Motor neuron (in vitro differentiated cells): ENCODE results near the gene ADGRB3. TPM values are rescaled to one million over a fixed set of nuclear protein-coding genes. Genes with fewer than 3 reads are reported as not detected.

Experiments used
- ATAC-seq, 8 experiments: fragments of 200-7000 bp; cut with Tn5 transposase; replicated peaks in 6 of 8; 2 replicates each; pipeline ENCODE4 v1.8.0; 2021; ENCODE audit warnings: mild to moderate bottlenecking in 8 of 8, moderate library complexity in 8 of 8
- H3K27ac ChIP-seq, 2 donors: fragments of 250-450 bp; sonication (Bioruptor Pico); 2 replicates each; pipeline ENCODE4 v1.9.0; 2021; ENCODE audit warnings: antibody characterized with exemption in 2 of 2, mild to moderate bottlenecking in 2 of 2, moderate library complexity in 1 of 2
- H3K4me1 ChIP-seq, 2 donors: fragments of 250-450 bp; sonication (Bioruptor Pico); replicated peaks in 1 of 2; 2 replicates each; pipeline ENCODE4 v1.6.1; 2021; ENCODE audit warnings: antibody characterized with exemption in 2 of 2, mild to moderate bottlenecking in 2 of 2, moderate library complexity in 1 of 2
- H3K4me3 ChIP-seq, 5 donors: fragments of 250-450 bp; sonication (Bioruptor Pico); 2 replicates each; pipeline ENCODE4 v1.9.0; 2021; ENCODE audit warnings: antibody characterized with exemption in 5 of 5, mild to moderate bottlenecking in 5 of 5, moderate library complexity in 4 of 5
- WGBS, 10 experiments: fragments of 450-650 bp; shearing (Covaris generic); methylation state at CpG; one replicate each; pipeline ENCODE4 v1.0.0; 2022; 5-methylcytosine and 5-hydroxymethylcytosine counted together
- in situ Hi-C, 9 experiments: fragments of 400-800 bp; cut with MboI; loops; one replicate each; pipeline ENCODE4 v1.15.0; 2021; ENCODE audit warnings: low sequenced_read_pairs in 9 of 9, low pct_unique_long_range_greater_than_20kb in 2 of 9; ENCODE audit not compliant: unreplicated experiment in 9 of 9
- total RNA-seq, 8 experiments: library from RNA; unstranded; fragments of 300-600 nt; gene quantifications; 2 replicates each; pipeline versions ENCODE4 v1.2.3 to v1.2.4, GENCODE V29; 2022

The ADGRB3 gene
- total RNA-seq, 8 experiments from 2014 or later, result 0.05 to 48.0 (median 24.2) TPM

- no peak overlapping the region for H3K27ac ChIP-seq
Measured at GRCh38 chr6:68636666-68637065, 1.6 kb downstream of the ADGRB3 start.

DNA sequence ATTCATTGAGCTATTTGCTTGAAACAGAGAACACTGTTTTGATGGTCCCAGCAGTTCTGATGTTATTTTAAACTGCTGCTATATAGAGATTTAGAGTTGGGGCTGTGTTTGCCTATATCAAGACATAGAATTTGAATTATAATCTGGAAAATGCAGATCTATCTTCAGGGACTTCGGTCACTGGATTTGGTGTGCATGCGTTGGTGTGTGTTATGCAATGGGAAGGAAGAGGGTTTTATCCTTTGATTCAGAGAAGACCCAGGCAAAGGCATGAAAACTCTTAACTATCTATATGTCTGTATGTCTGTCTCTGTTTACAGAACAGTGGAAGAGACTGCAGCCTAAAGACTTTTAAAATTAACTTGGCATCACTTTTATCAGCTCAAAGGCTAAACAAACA is 2.0 kb downstream of the ADGRB3 start:
- H3K27ac ChIP-seq, result no peak overlapping the region
- 0 to 100% (median 80%) methylated on average over 1 to 2 of the region's 2 CpGs; no CpG with 5 or more reads in 3 of the 10 experiments for WGBS, 10 experiments
- in situ Hi-C loops, result loop anchor here in 5 of 9 experiments (10.0 to 25.0 kb wide), 3 partner anchors 138 to 1475 kb away; no protein-coding TSS in a partner anchor
- H3K4me3 ChIP-seq, result peak overlapping the region; percentile 46 to 63 (median 56)
- peaks cover 16 to 32% of the 10 kb centered on the region in 2 donors for H3K4me1 ChIP-seq
- no peak for ATAC-seq

More at GRCh38 chr6:68636666-68637065, 1.6 kb downstream of the ADGRB3 start:
- no peak for ATAC-seq
- peaks cover 16 to 35% of the 10 kb centered on the region in 2 donors for H3K4me1 ChIP-seq
- peak overlapping the region; percentile 46 to 63 (median 56) for H3K4me3 ChIP-seq
- 0 to 58% (median 19%) methylated on average over 1 to 5 of the region's 5 CpGs for WGBS, 10 experiments
- in situ Hi-C loops, result loop anchor here in 5 of 9 experiments (10.0 to 25.0 kb wide), 3 partner anchors 138 to 1476 kb away; no protein-coding TSS in a partner anchor

GRCh38 chr6:68637782-68638181 is 2.7 kb downstream of the ADGRB3 start:
- Histone ChIP-seq H3K4me3 (peak overlapping the region; percentile 17 to 57 (median 46)), H3K27ac (no peak overlapping the region), H3K4me1 (peaks cover 14 to 26% of the 10 kb centered on the region in 2 donors)
- in situ Hi-C loops, result loop anchor here in 5 of 9 experiments (10.0 to 25.0 kb wide), 3 partner anchors 137 to 1475 kb away; no protein-coding TSS in a partner anchor
- ATAC-seq, result no peak
- 0% methylated on average over 1 of the region's 1 CpG; no CpG with 5 or more reads in 2 of the 10 experiments for WGBS, 10 experiments

- Histone ChIP-seq H3K4me3 (peak overlapping the region; percentile 17 to 57 (median 46)), H3K4me1 (peaks cover 12 to 26% of the 10 kb centered on the region in 2 donors), H3K27ac (no peak overlapping the region)
- in situ Hi-C loops, result loop anchor here in 5 of 9 experiments (10.0 to 25.0 kb wide), 3 partner anchors 136 to 1474 kb away; no protein-coding TSS in a partner anchor
- ATAC-seq, result no peak
- 10 to 33% (median 26%) methylated on average over 2 to 11 of the region's 11 CpGs for WGBS, 10 experiments
Measured at GRCh38 chr6:68638230-68638900, 3.3 kb downstream of the ADGRB3 start.

DNA sequence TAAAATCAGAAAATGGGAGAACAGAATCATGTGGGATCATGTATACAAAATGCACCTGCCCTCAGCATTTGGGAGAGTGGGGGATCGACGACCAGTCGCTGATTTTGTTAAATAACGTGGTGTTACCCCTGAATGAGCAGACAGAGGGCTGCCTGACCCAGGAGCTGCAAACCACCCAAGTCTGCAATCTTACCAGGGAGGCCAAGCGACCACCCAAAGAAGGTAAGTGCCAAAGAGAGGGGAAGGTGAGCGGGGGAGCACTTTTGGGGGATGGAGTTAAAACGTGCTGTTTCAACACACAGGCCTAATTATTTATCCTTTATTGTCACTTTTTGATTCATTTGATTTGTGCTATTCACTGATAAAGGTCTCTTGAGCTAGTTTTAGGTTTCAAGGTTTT is 4.1 kb downstream of the ADGRB3 start:
- H3K4me3 ChIP-seq, result peak overlapping the region in 3 of 5 donors; percentile 46 to 57 (median 56)
- 0 to 67% (median 33%) methylated on average over 1 to 5 of the region's 7 CpGs; no CpG with 5 or more reads in 1 of the 10 experiments for WGBS, 10 experiments
- H3K27ac ChIP-seq, result no peak overlapping the region

GRCh38 chr6:68639826-68640490 is 4.9 kb downstream of the ADGRB3 start:
- in situ Hi-C loops, result loop anchor here in 7 of 9 experiments (10.0 to 25.0 kb wide), 3 partner anchors 135 to 1472 kb away; no protein-coding TSS in a partner anchor
- no peak overlapping the region for H3K27ac ChIP-seq
- H3K4me3 ChIP-seq, result peak overlapping the region in 4 of 5 donors; percentile 4 to 20 (median 10)
- no peak for ATAC-seq
- peaks cover 12 to 26% of the 10 kb centered on the region in 2 donors for H3K4me1 ChIP-seq
- WGBS, 10 experiments, result 32 to 70% (median 46%) methylated on average over 1 to 11 of the region's 13 CpGs

More for the DNA sequence above, 4.1 kb downstream of the ADGRB3 start:
- H3K4me1 ChIP-seq, result peaks cover 12 to 26% of the 10 kb centered on the region in 2 donors
- no peak for ATAC-seq
- in situ Hi-C loops, result loop anchor here in 5 of 9 experiments (10.0 to 25.0 kb wide), 3 partner anchors 136 to 1473 kb away; no protein-coding TSS in a partner anchor

- in situ Hi-C loops, result loop anchor here in 7 of 9 experiments (10.0 to 25.0 kb wide), 3 partner anchors 134 to 1472 kb away; no protein-coding TSS in a partner anchor
- Histone ChIP-seq H3K4me3 (peak overlapping the region in 4 of 5 donors; percentile 4 to 20 (median 10)), H3K27ac (no peak overlapping the region), H3K4me1 (peaks cover 12 to 26% of the 10 kb centered on the region in 2 donors)
- 0 to 58% (median 36%) methylated on average over 1 to 3 of the region's 3 CpGs; no CpG with 5 or more reads in 1 of the 10 experiments for WGBS, 10 experiments
- no peak for ATAC-seq
Measured at GRCh38 chr6:68640491-68640835, 5.4 kb downstream of the ADGRB3 start.

DNA sequence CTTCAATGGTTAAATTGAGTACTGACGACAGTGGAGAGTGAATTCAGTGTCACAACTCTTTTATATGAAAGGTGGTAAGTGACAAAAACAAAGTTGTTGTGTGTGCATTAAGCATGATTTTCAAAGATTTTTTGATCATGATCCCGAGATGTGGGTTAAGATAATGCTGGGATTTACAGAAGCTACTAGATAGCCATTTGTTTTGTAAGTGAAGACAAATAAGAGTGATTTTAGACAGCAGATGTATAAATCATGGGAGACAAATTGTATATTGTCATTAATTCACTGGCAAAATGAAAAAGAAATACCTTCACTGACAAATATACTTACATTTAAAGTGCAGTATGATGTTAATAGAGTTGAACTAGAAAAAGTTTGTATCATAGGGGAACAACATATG is 6.1 kb downstream of the ADGRB3 start:
- 15 to 84% (median 57%) methylated on average over 1 to 2 of the region's 2 CpGs; no CpG with 5 or more reads in 3 of the 10 experiments for WGBS, 10 experiments
- H3K27ac ChIP-seq, result no peak overlapping the region
- peak overlapping the region in 2 of 5 donors; percentile 7 to 20 for H3K4me3 ChIP-seq
- ATAC-seq, result no peak
- in situ Hi-C loops, result loop anchor here in 7 of 9 experiments (10.0 to 25.0 kb wide), 3 partner anchors 134 to 1471 kb away; no protein-coding TSS in a partner anchor
- peaks cover 12 to 26% of the 10 kb centered on the region in 2 donors for H3K4me1 ChIP-seq

GRCh38 chr6:68642081-68642480 is 7.0 kb downstream of the ADGRB3 start:
- no peak for ATAC-seq
- in situ Hi-C loops, result loop anchor here in 7 of 9 experiments (10.0 to 25.0 kb wide), 3 partner anchors 133 to 1470 kb away; no protein-coding TSS in a partner anchor
- peaks cover 12 to 26% of the 10 kb centered on the region in 2 donors for H3K4me1 ChIP-seq
- no peak overlapping the region for H3K4me3 ChIP-seq
- H3K27ac ChIP-seq, result no peak overlapping the region

DNA sequence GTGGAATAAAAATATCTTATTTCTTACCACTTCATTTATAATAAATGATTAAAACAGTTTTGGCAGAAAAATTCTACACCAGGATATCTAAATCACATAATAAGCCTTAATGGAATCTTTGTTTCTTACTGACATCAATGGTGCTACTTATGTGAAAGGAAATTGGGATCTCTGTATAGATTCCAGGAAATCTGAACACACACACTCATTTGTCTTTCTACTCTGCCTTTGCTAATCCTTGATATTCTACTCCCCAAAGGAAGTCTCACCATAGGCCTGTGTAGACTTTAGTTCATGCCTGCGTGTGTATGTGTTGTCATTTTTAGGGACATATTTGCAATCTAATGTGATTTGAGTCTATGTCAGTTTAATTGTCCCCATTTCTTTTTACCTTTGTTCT is 7.9 kb downstream of the ADGRB3 start:
- ATAC-seq, result no peak
- Histone ChIP-seq H3K4me3 (no peak overlapping the region), H3K4me1 (peaks cover 10 to 26% of the 10 kb centered on the region in 2 donors), H3K27ac (no peak overlapping the region)
- in situ Hi-C loops, result loop anchor here in 7 of 9 experiments (10.0 to 25.0 kb wide), 3 partner anchors 132 to 1469 kb away; no protein-coding TSS in a partner anchor
- 19 to 100% (median 90%) methylated on average over 1 of the region's 1 CpG for WGBS, 10 experiments

DNA sequence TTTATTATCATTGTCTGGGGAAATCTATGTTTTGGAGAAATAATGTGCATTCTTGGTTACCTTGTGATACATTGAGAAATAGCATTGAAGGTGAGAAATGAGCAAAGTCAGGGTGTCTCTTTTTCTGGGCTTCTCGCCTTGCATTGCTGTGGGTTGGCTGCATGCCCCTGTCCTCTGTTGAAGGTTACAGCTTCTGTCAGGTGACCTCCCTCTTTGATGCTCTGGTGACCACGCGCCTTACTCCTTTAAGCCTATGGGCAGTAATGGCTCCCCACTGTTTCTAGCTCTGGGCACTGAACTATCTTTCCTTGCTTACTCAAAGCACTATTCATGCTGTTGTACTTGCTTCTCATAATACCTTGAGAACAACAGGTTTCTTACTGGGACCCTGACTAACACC is 14.6 kb downstream of the ADGRB3 start:
- no peaks in the 10 kb centered on the region for H3K4me1 ChIP-seq
- no peak overlapping the region for H3K27ac ChIP-seq
- H3K4me3 ChIP-seq, result no peak overlapping the region
- WGBS, 10 experiments, result 31 to 100% (median 95%) methylated on average over 1 to 3 of the region's 3 CpGs; no CpG with 5 or more reads in 2 of the 10 experiments
- in situ Hi-C loops, result loop anchor here in 7 of 9 experiments (10.0 to 25.0 kb wide), 3 partner anchors 125 to 1463 kb away; no protein-coding TSS in a partner anchor
- ATAC-seq, result peak in 1 of 8 experiments; percentile 41

DNA sequence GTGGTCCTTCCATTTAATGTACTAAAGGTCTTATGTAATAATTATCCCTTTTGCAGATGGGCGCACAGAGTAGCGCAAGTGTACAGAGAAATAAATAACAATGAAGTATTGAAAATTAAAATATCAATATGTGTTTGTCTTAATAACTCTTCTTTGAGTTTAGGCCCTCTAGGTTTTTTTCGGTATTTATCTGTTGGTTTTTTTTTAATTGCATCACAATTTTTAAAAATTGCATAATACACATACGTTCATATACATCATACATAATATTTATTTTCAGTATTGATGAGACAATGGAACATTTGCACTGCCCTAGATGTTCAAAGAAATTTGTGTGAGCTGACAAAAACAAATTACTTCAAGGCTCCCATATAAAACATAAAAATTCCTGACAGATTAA is 15.1 kb downstream of the ADGRB3 start:
- Histone ChIP-seq H3K4me1 (no peaks in the 10 kb centered on the region), H3K4me3 (no peak overlapping the region), H3K27ac (no peak overlapping the region)
- 33 to 100% (median 99%) methylated on average over 1 to 4 of the region's 4 CpGs for WGBS, 10 experiments
- in situ Hi-C loops, result no loop called here
- no peak for ATAC-seq
